HepG2 (cell line): ENCODE data around the gene PRMT7. TPM values are rescaled to one million over a fixed set of nuclear protein-coding genes. Genes with fewer than 3 reads are reported as not detected.

Source experiments
- CBFB ChIP-seq: sonication (generic); formaldehyde crosslinking; IDR thresholded peaks from 2 replicates; pipeline ENCODE4 v1.4.0; 2020; ENCODE audit warnings: missing genetic modification reagents
- CCAR2 ChIP-seq: fragments of 200-400 bp; formaldehyde crosslinking; optimal IDR thresholded peaks from 2 replicates; pipeline ENCODE3; 2018; ENCODE audit warnings: low read depth, mild to moderate bottlenecking, low read length, moderate library complexity
- HHEX ChIP-seq: IDR thresholded peaks from 2 replicates; pipeline ENCODE4 v1.6.1; 2016; ENCODE audit warnings: control low read depth
- HIC2 ChIP-seq: sonication (generic); formaldehyde crosslinking; IDR thresholded peaks from 2 replicates; pipeline ENCODE4 v1.9.0; 2022; ENCODE audit warnings: low read depth, missing genetic modification reagents
- KLF16 ChIP-seq, 2 experiments: sonication (generic) in 1 of 2; formaldehyde crosslinking in 1 of 2; IDR thresholded peaks; 2 replicates each; pipeline versions ENCODE4 v1.6.1 to v1.8.0; 2016 to 2023; ENCODE audit warnings: missing genetic modification reagents in 2 of 2, missing compliant biosample characterization in 1 of 2
- MTERF4 ChIP-seq: sonication (generic); formaldehyde crosslinking; IDR thresholded peaks from 2 replicates; pipeline ENCODE4 v1.8.0; 2023; ENCODE audit warnings: mild to moderate bottlenecking, missing genetic modification reagents
- NR3C1 ChIP-seq: sonication (generic); formaldehyde crosslinking; IDR thresholded peaks from 2 replicates; pipeline ENCODE4 v1.4.0; 2020; ENCODE audit warnings: missing genetic modification reagents
- RARA ChIP-seq: IDR thresholded peaks from 2 replicates; pipeline ENCODE4 v1.6.1; 2016; ENCODE audit warnings: missing genetic modification reagents, missing compliant biosample characterization
- STAT5B ChIP-seq: sonication (generic); formaldehyde crosslinking; IDR thresholded peaks from 2 replicates; pipeline ENCODE4 v1.4.0; 2020; ENCODE audit warnings: missing genetic modification reagents
- TEF ChIP-seq: sonication (generic); formaldehyde crosslinking; IDR thresholded peaks from 2 replicates; pipeline ENCODE4 v1.5.0; 2020; ENCODE audit warnings: missing genetic modification reagents
- THAP8 ChIP-seq: sonication (generic); formaldehyde crosslinking; IDR thresholded peaks from 2 replicates; pipeline ENCODE4 v1.5.1; 2020; ENCODE audit warnings: missing genetic modification reagents, mild to moderate bottlenecking, borderline replicate concordance
- U2AF2 ChIP-seq: fragments of 200-400 bp; formaldehyde crosslinking; IDR thresholded peaks from 2 replicates; pipeline ENCODE4 v1.6.1; 2017; ENCODE audit warnings: low read depth, mild to moderate bottlenecking, low read length
- ZMAT3 ChIP-seq: sonication (generic); formaldehyde crosslinking; conservative IDR thresholded peaks from 2 replicates; pipeline ENCODE4 v1.7.0; 2021; ENCODE audit warnings: missing genetic modification reagents
- ZMYM4 ChIP-seq: sonication (generic); formaldehyde crosslinking; IDR thresholded peaks from 2 replicates; pipeline ENCODE4 v1.8.1; 2023; ENCODE audit warnings: mild to moderate bottlenecking, missing genetic modification reagents
- ZNF709 ChIP-seq: sonication (generic); formaldehyde crosslinking; IDR thresholded peaks from 2 replicates; pipeline ENCODE4 v1.5.0; 2020; ENCODE audit warnings: mild to moderate bottlenecking, missing genetic modification reagents
- ZNF850 ChIP-seq: sonication (generic); formaldehyde crosslinking; conservative IDR thresholded peaks from 2 replicates; pipeline ENCODE4 v1.9.0; 2021; ENCODE audit warnings: mild to moderate bottlenecking, missing genetic modification reagents
- ZXDC ChIP-seq: sonication (generic); formaldehyde crosslinking; IDR thresholded peaks from 2 replicates; pipeline ENCODE4 v1.5.0; 2020; ENCODE audit warnings: mild to moderate bottlenecking, missing genetic modification reagents
- polyA plus RNA-seq, 8 experiments: library from polyadenylated mRNA; depleted of rRNA in 3 of 8; stranded (reverse) in 7 of 8; unstranded in 1 of 8; fragments of >200 nt; fragmentation: Illumina TruSeq in 4 of 8; extraction: Trizol in 4 of 8; gene quantifications; 2 replicates each; pipeline versions ENCODE4 v1.2.1 to v1.2.3, GENCODE V29; 2011 to 2016; ENCODE audit warnings: low read depth in 4 of 8, missing spikeins in 1 of 8, mixed read lengths in 1 of 8; ENCODE audit not compliant: insufficient read depth in 1 of 8
- total RNA-seq, 5 experiments: library from RNA; depleted of rRNA; stranded (reverse); fragments of >200 nt; fragmentation: Illumina TruSeq; extraction: Trizol; gene quantifications; 2 replicates each; pipeline ENCODE4 v1.2.3, GENCODE V29; 2016; ENCODE audit warnings: low read depth in 1 of 5

The PRMT7 gene
- total and polyA plus RNA-seq, 2 of the 13 experiments (the other 11 are each of a cell fraction or from before 2014, with no cell fraction given), result 47.5 to 55.0 TPM

- TF ChIP-seq HIC2 (peak; percentile 43; the same call in 1 of the 2 replicates), TEF (CRISPR knock-in tag) (no peak), STAT5B (CRISPR knock-in tag) (no peak), U2AF2 (no peak), ZNF850 (no peak), CCAR2 (no peak), ZMAT3 (CRISPR knock-in tag) (peak; percentile 69; the same call in 1 of the 2 replicates), NR3C1 (CRISPR knock-in tag) (no peak), ZXDC (CRISPR knock-in tag) (no peak), ZNF709 (CRISPR knock-in tag) (no peak), ZMYM4 (no peak; the same call in 1 of the 2 replicates), CBFB (peak; percentile 44; the same call in 1 of the 2 replicates), HHEX (CRISPR knock-in tag) (no peak), KLF16 (CRISPR knock-in tag; IDR thresholded peaks at IDR 0.05) (peak in 1 of 2 experiments; percentile 43; a peak in 1 of 4 replicates), MTERF4 (CRISPR knock-in tag) (peak; percentile 57; the same call in 1 of the 2 replicates), RARA (peak; percentile 82), THAP8 (CRISPR knock-in tag) (no peak)
These were observed 17.5 kb downstream of the PRMT7 start (continued) for GRCh38 chr16:68328151-68328859.
